ENCODE data around the gene LRP5.

The LRP5 gene

DNA sequence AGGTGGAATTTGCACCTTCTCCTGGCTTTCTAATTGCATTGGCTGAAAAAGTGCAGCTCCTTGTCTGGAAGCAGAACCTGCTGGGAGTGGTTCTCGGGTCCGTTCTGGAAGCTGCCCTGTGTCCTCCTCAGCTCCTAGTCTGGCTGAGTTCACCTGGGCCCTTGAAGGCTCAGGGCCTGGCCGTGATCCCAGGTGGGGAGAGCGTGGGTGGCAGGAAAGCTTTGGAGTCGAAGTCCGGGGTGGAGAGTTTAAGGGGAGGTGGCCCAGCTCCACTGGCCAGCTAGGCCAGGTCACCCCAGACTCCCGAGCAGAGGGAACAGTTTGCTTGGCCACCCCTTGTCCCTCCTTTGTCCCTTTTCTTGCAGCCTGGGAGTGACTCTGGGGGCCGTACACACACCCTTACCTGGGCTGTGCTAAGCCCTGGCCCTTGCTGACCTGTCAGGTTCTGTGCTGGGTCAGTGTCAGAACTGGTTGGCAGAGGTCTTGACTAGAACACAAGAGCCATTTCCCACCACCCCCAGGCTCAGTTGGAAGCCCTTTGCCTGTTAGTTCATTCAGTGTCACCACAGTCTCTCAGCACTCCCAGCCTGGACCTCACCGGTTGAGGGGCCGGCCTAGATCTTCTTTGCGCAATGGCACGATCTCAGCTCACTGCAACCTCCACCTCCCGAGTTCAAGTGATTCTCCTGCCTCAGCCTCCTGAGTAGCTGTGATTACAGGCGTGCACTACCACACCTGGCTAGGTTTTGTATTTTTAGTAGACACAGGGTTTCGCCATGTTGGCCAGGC is 37.3 kb downstream of the LRP5 start:
- DNase-seq, result no peak

- no peak for DNase-seq
These were observed 38.5 kb downstream of the LRP5 start for GRCh38 chr11:68350759-68351449.

- no peak for DNase-seq
These were observed 39.3 kb downstream of the LRP5 start for GRCh38 chr11:68351450-68352275.

GRCh38 chr11:68352591-68352990 is 40.2 kb downstream of the LRP5 start:
- no peak for DNase-seq

- no peak for DNase-seq
These were observed 40.7 kb downstream of the LRP5 start for GRCh38 chr11:68353118-68353517.

- DNase-seq, result no peak
These were observed 41.3 kb downstream of the LRP5 start for GRCh38 chr11:68353669-68354068.

- DNase-seq, result no peak
These were observed 41.9 kb downstream of the LRP5 start for GRCh38 chr11:68354148-68354872.

- no peak for DNase-seq
These were observed 43.1 kb downstream of the LRP5 start for GRCh38 chr11:68355471-68355870.

DNA sequence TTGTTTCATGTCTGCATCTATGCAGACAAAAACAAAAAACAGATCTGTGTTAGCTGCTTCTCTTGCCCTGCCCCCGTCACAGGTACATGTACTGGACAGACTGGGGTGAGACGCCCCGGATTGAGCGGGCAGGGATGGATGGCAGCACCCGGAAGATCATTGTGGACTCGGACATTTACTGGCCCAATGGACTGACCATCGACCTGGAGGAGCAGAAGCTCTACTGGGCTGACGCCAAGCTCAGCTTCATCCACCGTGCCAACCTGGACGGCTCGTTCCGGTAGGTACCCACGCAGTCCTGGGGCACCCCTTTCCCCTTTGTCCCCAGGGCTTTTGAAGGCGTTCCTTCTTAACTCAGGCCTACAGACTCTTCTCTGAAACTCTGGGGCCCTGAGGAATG is 45.2 kb downstream of the LRP5 start:
- DNase-seq, result no peak

DNA sequence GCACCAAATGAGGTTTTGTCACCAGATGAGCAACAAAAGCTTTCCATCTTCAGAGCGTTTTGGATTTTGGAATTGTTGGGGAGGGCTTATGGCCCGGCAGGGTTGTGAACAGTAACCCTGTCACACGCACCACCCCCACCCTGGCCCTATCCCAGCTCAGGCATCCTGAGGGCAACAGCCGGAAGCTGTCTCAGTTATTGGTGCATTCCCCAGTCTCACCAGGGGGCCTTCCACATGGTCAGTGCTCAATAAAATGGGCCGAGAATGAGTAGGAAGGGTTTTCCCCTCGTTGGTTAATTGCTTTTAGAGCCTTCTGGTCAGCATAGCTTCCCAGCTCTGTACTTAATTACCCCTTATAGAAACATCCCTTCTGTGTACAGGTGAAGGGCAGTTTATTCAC is 46.0 kb downstream of the LRP5 start:
- no peak for DNase-seq

DNA sequence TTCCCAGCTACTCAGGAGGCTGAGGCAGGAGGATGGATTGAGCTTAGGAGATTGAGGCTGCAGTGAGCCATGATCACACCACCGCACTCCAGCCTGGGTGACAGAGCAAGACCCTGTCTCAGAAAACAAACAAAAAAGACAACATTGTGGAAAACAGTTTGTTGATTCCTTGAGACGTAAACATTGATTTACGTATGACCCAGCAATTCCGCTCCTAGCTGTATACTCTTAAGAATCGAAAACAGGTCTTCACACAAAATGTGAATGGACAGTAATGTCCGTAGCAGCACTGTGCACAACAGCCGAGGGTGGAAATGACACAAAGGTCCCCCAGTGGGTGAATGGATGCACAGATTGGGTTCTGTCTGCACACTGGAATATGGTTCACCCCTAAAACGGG is 49.3 kb downstream of the LRP5 start:
- no peak for DNase-seq

GRCh38 chr11:68362801-68363379 is 50.5 kb downstream of the LRP5 start:
- DNase-seq, result no peak

DNA sequence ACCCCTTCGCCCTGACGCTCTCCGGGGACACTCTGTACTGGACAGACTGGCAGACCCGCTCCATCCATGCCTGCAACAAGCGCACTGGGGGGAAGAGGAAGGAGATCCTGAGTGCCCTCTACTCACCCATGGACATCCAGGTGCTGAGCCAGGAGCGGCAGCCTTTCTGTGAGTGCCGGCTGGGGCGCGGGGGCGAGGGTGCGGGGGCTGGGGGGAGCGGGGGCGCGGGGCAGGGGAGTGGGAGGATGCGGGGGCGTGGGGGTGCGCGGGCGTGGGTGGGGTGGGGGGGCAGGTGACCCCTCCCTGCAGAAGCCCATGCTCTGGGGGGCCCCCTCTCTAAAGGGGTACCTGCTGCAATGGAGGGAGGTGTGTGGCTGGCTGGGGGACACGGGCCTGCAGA is 51.4 kb downstream of the LRP5 start:
- DNase-seq, result no peak

GRCh38 chr11:68364581-68364980 is 52.2 kb downstream of the LRP5 start:
- DNase-seq, result no peak

DNA sequence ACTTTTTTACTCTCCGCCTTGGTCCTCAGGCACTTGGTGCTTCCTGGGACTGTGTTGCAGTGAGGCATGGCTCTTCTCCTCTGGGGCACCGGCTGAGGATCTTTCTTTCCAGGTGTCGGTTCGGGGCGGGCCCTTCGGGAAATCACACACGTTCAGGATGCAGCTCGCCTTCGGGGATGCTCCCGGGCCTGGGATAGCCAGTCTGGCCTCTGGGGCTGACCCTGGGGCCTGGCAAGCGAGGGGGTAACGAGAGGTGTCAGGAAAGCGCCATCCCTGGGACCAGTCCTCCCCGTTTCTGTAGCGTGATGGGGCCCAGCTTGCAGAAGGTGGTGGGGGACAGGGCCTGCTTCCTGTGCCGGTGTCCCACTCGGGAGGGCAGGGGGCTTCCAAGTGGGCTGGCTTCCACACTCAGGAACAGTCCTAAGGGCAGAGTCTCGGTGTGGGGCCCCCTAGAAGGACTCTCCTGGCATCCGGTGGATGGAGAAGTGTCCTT is 53.6 kb downstream of the LRP5 start:
- DNase-seq, result no peak

- no peak for DNase-seq
These were observed 54.9 kb downstream of the LRP5 start for GRCh38 chr11:68367252-68367651.

GRCh38 chr11:68369756-68370155 is 57.4 kb downstream of the LRP5 start:
- no peak for DNase-seq

GRCh38 chr11:68370211-68371111 is 58.1 kb downstream of the LRP5 start:
- DNase-seq, result no peak

DNA sequence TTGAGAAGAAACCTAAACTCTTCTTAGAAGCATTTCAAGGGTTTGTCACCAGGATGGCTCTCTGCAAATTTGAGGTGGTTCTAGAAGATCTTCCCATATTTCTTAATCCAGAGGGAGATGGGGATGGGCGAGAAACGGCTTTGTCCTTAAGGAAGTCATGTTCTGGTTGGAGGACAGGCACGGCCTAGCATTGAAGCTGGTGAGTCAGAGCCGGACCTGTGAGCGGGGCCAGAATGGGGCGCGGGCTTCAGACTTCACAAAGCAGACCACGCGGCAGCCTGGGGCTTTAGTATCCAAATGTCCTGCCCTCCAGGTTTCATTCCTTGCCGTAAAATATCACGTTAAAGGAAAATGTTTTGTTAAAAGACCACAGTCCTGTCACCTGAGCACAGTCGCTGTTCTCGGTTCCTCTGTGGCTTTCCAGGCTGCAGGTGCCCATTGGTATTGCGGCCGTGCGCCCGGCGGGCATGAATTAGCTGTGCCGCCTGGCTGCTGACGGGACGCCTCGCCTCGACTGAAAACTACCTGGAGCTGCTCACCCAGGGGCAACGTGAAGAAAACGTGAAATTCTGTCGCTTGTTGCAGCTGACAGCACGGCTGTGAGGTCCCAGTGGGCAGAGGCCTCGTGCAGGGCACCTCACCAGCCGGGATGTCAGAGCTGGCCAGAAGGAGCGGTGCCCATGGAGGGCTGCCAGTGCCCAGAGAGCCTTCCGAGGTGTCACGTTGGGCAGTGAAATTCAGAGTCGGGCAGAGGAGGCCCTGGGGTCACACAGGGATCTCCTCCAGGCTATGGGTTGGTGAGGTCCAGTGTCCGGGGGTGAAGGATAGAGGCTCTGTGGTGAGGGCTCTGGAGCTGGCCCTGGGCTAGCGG is 59.0 kb downstream of the LRP5 start:
- DNase-seq, result no peak

GRCh38 chr11:68372114-68372513 is 59.7 kb downstream of the LRP5 start:
- DNase-seq, result no peak

Measured in stimulated activated CD4-positive, alpha-beta T cell treated with anti-CD3 and anti-CD28 coated beads, Interleukin-4, amount 100 ng/mL, for 1 hour (primary cell).